Mammary epithelial cell (primary cell): ENCODE measurements around the gene TNFRSF1A.

ENCODE experiments used
- CTCF ChIP-seq, 2 donors: IDR thresholded peaks in 1 of 2; conservative IDR thresholded peaks in 1 of 2; 2 replicates each; pipeline ENCODE4 v1.5.1; 2011 to 2012; ENCODE audit warnings: inconsistent platforms in 2 of 2, low read length in 2 of 2, mild to moderate bottlenecking in 2 of 2, control low read depth in 1 of 2, low read depth in 1 of 2; ENCODE audit not compliant: insufficient read depth in 1 of 2; ENCODE audit errors: extremely low read depth in 1 of 2
- EZH2 ChIP-seq: IDR thresholded peaks from 2 replicates; pipeline ENCODE4 v1.6.1; 2012; ENCODE audit warnings: low read length, inconsistent platforms, borderline replicate concordance

DNA sequence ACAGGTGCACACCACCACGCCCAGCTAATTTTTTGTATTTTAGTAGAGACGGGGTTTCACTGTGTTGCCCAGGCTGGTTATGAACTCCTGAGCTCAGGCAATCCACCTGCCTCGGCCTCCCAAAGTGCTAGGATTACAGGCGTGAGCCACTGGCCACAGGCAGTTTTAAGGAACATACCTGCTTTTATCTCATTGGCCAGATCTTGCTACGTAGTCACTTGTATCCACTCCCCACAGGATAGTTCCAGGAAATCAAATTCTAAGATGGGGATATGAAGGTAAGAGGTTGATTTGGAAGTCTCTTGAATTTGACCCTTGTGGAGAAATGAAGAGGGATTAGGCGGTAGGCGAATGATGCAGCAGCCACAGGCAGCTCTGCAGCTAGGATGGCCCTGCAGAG, 40.2 kb downstream of the TNFRSF1A start:
- TF ChIP-seq CTCF (conservative IDR thresholded peaks at IDR 0.05 in 1 of 2, IDR thresholded peaks at IDR 0.05 in 1 of 2; ENCODE audit: extremely low read depth in 1 of 2, insufficient read depth in 1 of 2, low read depth in 1 of 2, low read length in 2 of 2) = no peak
- no peak for TF ChIP-seq EZH2
